HG02852 (cell line): ENCODE data around the gene MGAT4B.

Experiments used
- ATAC-seq: cut with Tn5 transposase; IDR thresholded peaks from one replicate; pipeline ENCODE4 v1.9.1; 2021; ENCODE audit warnings: mild to moderate bottlenecking, moderate library complexity; ENCODE audit not compliant: unreplicated experiment

The MGAT4B gene

GRCh38 chr5:179749857-179750508, 56.7 kb downstream of the MGAT4B start:
- no peak for ATAC-seq

GRCh38 chr5:179747811-179748210, 58.9 kb downstream of the MGAT4B start:
- no peak for ATAC-seq
